NT2/D1 (cell line): ENCODE measurements around the gene TEAD4.

Source experiments
- SUZ12 ChIP-seq: IDR thresholded peaks from 2 replicates; pipeline ENCODE4 v1.6.1; 2011; ENCODE audit not compliant: insufficient read length, insufficient read depth; ENCODE audit errors: extremely low read depth
- YY1 ChIP-seq: IDR thresholded peaks from 2 replicates; pipeline ENCODE4 v1.6.1; 2011; ENCODE audit not compliant: insufficient read length, insufficient read depth
- ZNF274 ChIP-seq: IDR thresholded peaks from 2 replicates; pipeline ENCODE4 v1.6.1; 2011; ENCODE audit warnings: mild to moderate bottlenecking, low read depth, low read length

GRCh38 chr12:3035815-3036702 lies 76.9 kb downstream of the TEAD4 start:
- TF ChIP-seq YY1 (no peak), ZNF274 (no peak), SUZ12 (no peak)
